ENCODE data around the gene PLD4. TPM values are rescaled to one million over a fixed set of nuclear protein-coding genes. Genes with fewer than 3 reads are reported as not detected.
A peak's percentile ranks its signal among the peaks of the same experiment; 100 is the strongest.

Gene PLD4
- total RNA-seq, 1 donor: 25.6 TPM

DNA sequence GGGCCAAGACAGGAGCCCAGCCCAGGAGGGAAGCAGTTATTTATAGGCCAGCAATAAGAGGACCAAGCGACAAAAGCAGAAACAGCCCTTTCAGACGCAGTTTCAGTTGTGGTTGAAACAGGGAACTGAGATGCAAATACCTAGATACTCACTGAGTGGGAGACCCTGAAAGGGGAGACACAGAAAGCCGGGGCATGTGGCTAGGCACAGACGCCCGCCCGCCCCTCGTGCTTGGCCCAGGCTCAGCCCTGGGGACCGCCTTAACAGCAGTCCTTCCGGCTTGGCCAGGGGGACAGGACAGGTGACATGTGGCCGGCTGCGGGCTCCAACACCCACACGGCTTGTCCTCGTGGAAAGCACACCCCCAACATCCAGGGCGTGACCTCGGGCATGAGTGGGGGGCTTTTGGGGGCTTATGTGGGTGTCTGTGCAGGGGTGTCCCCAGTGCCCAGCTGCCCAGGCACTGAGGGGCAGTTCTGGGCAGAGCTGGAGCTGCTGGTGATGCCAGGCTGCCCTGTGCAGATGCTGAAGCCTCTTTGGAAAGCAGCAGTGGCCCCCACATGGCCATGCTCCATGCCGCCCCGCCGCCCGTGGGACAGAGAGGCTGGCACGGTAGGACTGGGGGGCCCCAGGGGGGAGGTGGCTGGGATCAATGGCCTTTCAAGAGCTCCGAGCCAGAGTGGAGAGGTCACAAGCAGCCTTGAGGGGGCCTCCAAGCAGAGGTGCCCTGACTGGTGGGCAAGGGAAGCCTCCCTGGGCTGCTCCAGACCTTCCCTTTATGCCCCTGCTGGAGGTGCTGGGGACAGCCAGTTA, 2.1 kb downstream of the PLD4 start:
- DNase-seq (ENCODE audit: low read depth in 2 of 3, low spot score in 2 of 3): peak in 2 of 3 donors; percentile 43 to 74

DNA sequence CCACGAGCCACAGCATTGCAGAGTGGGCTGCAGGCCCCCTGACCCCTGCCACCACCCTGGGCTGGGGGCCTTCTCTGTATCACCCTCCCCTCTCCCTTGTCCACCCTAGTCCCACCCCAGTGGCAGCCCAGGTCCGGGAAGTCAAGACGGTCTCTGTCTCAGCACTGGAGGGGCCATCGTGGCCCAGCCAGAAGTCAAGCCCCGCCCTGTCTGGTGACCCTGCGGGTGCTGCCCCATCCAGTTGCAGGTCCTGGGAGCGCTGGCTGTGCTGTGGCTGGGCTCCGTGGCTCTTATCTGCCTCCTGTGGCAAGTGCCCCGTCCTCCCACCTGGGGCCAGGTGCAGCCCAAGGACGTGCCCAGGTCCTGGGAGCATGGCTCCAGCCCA, 2.7 kb downstream of the PLD4 start:
- DNase-seq (ENCODE audit: low read depth in 2 of 3, low spot score in 2 of 3): no peak

DNA sequence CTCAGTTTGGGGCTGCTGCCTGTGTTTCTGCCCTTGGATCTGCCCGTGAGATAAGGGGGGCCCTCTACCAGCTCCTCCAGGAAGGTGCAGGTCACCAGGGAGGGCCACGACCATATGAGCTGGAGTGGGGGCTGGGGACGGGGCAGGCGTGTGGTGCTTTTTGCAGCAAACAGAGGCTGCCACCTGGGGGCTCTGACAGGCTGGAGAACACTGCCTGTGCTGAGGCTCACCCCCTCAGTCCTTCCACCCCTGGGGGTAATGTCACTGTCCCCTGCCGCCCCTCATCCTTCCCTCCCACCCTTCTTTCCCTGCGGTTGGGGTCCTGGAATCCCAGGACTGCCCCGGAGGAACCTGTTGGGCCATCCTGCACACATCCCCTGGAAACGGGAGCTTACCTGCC, 3.2 kb downstream of the PLD4 start:
- no peak for DNase-seq (ENCODE audit: low read depth in 2 of 3, low spot score in 2 of 3)

DNA sequence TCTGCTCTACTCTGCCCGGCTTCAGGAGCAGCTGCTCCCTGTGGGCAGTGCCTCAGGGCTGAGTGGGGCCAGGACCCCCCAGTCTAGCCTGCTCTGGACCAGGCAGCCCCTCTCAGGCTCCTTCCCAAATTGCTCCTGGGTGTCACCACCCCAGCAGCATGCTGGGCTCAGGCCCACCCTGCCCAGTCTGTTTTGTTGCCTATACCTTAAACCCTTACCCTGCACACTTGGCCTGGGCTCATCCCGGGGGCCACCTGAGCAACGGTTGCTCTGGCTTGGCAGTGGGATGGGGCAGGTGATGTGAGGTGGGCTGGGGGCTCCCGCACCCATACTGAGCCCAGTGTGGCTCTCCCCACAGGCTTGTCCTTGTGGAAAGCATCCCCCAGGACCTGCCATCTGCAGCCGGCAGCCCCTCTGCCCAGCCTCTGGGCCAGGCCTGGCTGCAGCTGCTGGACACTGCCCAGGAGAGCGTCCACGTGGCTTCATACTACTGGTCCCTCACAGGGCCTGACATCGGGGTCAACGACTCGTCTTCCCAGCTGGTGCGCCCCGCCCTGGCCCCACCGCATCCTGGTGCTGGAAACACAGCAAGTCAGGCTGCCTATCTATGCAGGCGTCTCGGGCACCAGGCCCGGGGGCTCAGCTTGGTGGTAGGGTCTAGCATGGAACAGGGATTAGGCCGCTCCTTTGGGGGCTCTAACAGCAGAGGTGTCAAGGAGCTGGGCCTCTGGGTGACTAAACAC, 3.9 kb downstream of the PLD4 start:
- DNase-seq (ENCODE audit: low read depth in 2 of 3, low spot score in 2 of 3): no peak

DNA sequence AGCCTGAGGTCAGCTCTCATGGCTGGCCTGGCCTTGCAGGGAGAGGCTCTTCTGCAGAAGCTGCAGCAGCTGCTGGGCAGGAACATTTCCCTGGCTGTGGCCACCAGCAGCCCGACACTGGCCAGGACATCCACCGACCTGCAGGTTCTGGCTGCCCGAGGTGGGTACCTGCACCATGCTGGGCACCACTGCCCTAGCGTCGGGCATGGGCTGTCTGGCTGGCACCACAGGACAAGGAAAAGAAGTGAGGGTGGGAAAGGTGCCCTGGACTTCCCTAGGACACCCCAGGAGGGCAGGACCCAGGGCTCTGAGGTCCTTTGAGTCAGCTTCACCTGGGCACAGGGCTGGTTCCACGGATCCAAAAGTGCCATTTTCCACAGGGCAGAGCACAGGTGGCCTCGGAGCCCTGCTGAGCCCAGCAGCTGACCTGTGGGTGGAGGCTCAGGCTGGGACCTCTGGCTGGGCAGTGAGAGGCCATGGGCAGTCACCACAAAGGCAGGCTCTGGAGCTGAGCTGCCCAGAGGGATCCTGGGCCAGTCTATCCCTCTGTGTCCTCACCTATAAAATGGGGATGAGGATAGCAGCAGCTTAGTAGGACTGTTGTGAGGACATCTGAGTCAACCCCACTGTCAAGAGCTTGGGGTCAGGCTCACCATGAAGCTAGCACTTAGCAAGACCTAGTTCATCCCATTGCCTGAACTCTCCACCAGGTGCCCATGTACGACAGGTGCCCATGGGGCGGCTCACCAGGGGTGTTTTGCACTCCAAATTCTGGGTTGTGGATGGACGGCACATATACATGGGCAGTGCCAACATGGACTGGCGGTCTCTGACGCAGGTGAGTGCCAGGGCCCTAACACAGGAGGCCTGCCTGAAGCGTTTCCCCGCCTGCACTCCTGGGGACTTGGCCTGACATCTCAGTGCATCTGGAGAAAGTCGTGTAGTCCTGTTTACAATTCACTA, 4.9 kb downstream of the PLD4 start:
- DNase-seq (ENCODE audit: low read depth in 2 of 3, low spot score in 2 of 3): no peak

DNA sequence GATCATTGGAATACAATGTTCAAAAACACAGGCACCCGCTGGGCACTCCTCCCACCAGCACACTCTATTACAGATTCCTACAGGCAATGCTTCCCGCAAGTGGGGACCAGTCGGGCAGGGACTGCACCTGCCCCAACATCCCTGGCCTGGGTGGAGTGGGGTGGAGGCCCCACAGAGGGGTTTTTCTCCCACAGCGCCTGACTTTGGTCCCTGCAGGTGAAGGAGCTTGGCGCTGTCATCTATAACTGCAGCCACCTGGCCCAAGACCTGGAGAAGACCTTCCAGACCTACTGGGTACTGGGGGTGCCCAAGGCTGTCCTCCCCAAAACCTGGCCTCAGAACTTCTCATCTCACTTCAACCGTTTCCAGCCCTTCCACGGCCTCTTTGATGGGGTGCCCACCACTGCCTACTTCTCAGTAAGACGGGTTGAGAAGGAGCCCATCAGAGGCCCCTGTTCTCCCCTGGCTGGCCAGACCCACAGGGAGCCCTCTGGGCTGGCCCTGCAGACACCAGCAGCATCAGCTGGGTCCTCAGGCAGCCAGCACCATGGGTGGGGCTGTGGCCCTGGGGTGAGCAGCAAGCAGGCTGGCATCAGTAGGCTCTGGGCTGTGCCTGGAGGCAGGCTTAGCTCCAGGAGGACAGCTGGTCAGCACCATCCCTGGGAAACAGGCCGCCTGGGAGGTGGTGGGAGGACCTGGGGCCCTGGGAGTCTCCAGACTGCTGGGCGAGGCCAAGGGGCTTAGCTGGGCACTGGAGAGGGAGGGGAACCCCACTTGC, 6.0 kb downstream of the PLD4 start:
- DNase-seq (ENCODE audit: low read depth in 2 of 3, low spot score in 2 of 3): no peak

DNA sequence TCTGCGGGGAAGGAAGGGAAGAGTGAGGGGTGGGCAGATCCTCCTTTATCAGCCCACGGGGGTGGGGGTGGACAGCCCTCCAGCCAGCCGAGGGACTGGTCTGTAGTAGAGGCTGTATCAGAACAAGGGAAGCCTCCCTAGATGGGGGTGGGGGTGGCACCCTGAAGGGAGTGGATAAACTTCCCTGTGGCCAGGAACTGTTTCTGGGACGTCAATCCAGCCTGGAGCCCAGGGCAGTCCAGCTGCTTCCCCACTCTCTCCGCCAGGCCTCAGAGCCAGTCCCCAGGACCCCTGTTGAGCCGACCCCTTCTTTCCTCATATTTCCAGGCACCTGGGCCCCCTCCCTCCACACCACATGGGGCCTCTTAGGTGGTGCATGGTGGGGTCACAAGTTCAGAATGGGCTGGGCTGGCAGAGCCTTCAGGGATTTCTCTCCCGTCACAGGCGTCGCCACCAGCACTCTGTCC, 6.7 kb downstream of the PLD4 start:
- no peak for DNase-seq (ENCODE audit: low read depth in 2 of 3, low spot score in 2 of 3)

DNA sequence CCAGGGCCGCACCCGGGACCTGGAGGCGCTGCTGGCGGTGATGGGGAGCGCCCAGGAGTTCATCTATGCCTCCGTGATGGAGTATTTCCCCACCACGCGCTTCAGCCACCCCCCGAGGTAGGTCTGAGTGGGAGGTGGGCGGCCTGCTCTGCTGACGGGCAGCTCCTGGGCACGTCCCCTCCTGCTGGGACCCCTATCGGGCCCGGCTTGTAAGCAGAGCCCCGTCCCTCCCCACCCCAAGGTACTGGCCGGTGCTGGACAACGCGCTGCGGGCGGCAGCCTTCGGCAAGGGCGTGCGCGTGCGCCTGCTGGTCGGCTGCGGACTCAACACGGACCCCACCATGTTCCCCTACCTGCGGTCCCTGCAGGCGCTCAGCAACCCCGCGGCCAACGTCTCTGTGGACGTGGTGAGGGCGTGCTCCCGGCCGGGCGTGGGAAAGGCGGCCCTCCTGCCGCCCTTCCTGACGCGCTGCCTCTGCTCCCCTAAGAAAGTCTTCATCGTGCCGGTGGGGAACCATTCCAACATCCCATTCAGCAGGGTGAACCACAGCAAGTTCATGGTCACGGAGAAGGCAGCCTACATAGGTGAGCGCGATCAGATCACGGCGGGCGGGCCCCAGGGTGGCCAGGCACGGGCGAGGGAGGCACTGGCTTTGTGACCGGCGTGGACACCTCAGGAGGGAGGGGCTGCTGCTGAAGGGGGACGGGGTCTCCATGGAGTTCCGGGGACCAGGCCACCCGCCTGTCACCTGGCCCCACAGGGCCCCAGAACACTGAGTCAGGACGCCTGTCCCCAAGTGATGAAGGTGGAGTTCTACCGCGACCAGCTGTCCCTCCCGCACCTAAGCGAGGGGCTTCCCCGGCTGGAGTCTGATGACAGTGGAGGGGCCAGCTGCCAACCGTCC, 7.3 kb downstream of the PLD4 start:
- no peak for DNase-seq (ENCODE audit: low read depth in 2 of 3, low spot score in 2 of 3)

DNA sequence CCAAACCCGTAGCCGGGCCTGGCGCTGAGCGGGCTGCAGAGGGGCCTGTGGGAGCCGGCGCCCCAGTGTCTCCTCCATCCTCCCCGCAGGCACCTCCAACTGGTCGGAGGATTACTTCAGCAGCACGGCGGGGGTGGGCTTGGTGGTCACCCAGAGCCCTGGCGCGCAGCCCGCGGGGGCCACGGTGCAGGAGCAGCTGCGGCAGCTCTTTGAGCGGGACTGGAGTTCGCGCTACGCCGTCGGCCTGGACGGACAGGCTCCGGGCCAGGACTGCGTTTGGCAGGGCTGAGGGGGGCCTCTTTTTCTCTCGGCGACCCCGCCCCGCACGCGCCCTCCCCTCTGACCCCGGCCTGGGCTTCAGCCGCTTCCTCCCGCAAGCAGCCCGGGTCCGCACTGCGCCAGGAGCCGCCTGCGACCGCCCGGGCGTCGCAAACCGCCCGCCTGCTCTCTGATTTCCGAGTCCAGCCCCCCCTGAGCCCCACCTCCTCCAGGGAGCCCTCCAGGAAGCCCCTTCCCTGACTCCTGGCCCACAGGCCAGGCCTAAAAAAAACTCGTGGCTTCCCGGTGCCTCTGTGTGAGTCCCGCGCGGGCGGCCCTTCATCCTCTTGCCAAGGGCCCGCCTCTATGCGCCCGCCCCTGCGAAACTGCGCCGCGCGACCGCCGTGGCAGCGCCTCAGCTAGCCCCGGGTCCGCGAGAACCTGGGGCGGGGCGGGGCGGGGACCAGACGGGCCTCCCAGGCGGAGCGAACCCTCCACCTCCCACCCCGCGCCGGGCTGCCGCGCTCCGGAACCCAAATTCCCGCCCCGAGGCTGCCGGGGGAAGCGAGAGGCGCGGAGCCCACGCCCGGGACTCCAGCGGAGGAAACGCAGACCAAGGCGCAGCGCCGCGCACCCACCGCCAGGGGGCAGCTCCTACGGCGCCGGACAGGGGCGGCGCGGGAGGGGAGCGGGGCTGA, 8.3 kb downstream of the PLD4 start:
- peak; percentile 70 to 82 (median 80) for DNase-seq (ENCODE audit: low read depth in 2 of 3, low spot score in 2 of 3)

DNA sequence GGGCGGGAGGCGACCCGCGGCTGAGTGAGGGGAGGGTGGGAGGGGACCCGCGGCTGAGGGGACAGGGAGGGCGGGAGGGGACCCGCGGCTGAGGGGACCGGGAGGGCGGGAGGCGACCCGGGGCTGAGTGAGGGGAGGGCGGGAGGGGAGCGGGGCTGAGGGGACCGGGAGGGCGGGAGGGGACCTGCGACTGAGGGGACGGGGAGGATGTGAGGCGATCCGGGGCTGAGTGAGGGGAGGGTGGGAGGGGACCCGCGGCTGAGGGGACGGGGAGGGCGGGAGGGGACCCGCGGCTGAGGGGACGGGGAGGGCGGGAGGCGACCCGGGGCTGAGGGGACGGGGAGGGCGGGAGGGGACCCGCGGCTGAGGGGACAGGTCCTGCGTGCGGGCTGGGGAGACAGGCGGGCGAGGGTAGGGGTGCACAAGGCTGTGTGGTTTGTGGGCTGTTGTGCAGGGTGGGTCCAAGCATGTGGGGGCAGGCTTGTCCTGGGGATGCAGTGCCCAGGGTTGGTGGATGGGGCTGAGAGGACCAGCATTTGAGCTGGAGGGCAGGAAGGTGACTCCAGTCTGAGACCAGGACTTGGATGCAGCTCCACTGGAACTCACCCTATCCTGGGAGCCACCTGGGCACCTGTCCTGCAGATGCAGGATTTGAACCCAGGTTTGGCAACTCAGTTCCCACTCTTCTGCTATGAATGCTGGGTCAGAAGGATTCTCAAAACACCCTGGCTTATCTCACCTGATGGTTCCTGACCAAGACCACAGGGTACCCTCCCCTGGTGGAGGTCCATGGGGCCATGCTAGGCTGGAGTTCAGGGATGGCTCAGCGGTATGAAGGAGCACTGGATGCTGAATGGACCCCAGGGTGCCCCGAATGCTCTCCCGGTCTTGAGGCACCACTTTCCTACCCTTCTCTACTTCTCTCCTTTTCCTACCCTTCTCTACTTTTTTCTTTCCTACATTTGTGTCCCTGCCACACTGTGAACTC, 9.4 kb downstream of the PLD4 start:
- DNase-seq (ENCODE audit: low read depth in 2 of 3, low spot score in 2 of 3): peak in 1 of 3 donors; percentile 19

DNA sequence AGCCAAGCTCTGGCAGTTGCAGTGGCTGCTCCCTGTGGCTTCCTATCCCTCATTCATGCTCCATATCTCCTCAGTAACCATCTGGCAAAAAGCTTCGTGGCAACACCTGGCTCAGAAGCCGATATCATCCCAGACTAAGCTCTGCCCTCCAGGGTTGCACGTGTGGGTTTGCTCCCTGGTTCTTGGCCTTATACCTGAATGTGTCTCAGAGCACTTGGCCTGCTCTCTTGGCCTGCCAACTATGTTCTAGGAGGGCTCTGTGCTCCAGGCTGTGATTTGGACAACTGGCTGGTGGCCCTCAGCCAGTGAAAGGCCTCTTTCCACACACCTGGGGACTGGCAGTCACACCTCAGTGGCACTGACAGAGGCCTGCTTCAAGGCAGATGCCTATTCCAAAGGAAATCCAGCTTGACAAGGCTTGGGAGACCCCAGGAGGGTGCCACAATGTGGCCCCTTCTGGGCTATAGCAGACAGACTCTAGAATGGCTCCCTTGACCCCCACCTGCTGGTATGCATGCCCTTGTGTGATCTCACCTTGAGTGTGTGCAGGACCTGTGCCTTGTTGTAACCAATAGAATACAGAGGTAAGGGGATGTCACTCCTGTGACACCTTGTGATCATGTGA, 10.5 kb downstream of the PLD4 start:
- no peak for DNase-seq (ENCODE audit: low read depth in 2 of 3, low spot score in 2 of 3)

DNA sequence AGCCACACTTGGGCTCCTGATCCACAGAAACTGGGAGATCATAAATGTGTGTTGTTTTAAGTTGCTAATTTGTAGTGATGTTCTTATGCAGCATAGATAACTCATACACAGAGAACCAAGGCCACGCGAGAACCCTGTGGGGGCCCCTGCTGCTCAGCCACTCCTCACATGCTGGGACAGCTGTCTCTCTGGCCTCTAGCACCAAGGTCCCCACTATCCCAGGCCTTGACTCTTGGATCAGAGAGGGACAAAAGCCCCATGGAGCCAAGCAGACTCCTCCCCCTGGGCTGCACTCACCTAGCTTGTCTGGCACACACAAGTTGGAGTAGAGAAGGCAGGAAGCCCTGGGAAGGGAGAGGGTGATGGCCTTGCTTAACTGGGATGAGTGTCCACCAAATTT, 11.3 kb downstream of the PLD4 start:
- DNase-seq (ENCODE audit: low read depth in 2 of 3, low spot score in 2 of 3): no peak

DNA sequence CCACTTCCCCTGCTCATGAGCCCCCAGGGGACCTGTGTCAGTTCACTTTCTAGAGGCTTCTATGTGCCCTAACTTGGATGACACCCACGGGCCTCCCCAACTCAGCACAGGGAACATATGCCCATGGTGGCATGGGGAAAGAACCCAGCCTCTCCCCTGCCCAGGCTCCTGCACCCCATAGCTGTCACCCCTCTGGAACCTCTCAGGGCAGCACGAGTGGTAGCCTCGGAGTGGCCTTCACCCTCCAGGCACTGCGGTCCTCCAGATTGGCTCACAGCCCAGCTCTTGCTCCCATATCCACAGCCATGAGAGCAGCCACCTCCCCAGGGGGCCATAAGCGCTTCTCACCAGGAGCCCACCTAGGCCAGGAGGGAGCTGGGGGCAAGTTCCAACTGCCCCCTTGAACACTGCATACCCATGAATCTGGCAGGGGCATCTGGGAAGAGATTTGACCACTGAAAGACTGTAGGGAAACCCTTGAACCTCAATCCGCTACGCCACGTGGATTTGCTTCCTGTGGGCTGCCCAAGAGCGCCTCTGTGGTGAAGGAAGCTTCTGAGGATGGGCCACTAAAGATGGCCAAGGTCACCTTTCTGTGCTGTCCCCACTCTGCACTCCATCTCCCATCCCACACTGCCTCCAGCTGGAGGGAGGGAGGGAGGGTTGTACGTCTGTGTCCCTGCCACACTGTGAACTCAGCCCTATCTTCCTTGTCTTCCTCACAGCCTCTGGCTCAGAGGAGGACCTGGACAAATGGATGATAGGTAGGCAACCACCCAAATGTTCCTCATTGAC, 11.9 kb downstream of the PLD4 start:
- no peak for DNase-seq (ENCODE audit: low read depth in 2 of 3, low spot score in 2 of 3)

DNA sequence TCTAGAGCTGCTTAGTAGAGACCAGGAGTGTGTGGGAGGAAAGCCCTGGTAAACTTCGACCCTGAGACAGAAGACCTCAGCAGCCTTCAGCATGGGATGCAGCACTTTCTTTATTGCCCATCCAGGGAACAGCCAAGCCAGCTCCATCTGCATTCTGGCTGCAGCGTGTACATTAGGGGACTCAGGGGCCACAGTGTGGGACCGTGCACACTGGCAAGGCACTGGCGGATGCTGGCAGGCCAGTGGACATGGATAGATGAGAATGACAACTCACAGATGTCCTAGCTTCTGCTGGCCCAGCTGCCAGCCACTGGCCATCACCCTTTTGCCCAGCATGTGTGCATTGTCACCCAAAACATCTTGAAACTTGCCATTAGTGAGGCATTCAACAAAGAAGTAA, 12.5 kb downstream of the PLD4 start:
- no peak for DNase-seq (ENCODE audit: low read depth in 2 of 3, low spot score in 2 of 3)

DNA sequence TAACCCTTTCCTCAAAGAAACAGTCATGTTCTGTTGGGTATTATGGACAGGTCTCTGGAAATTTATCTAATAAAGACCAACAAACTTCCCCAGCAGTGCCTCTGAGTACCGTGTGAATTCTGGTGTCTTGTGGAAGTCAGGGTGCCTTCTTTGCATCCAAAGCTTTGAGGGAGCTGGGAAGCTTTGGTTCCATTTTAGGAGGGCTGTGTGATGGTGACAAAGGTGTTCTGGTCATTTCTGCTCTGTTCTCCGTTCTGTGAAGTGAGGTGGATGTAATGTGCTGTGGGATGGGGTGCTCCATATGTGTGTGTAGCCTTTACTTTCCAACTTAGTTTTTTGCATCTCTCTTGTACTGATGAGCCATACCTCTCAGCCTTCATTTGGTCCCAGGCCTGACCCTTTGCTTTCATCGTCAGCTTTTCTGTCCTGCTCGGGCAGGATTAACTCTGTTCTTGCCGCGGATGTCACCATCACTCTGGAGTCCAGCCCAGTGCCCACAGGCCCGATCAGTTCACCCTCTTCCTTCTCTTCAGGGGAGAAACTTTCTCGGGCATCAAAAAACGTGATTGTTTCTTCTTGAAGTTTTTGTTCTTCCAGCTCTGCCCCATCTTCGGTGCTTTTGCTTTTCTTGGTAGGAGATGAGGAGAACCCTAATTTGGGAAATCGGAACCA, 13.2 kb downstream of the PLD4 start:
- DNase-seq (ENCODE audit: low read depth in 2 of 3, low spot score in 2 of 3): no peak

Data from hematopoietic multipotent progenitor cell (in vitro differentiated cells).